ENCODE data around the gene SPI1.

GRCh38 chr11:47391711-47392432 lies 13.5 kb upstream of the SPI1 start:
- TF ChIP-seq, protein P1, sequence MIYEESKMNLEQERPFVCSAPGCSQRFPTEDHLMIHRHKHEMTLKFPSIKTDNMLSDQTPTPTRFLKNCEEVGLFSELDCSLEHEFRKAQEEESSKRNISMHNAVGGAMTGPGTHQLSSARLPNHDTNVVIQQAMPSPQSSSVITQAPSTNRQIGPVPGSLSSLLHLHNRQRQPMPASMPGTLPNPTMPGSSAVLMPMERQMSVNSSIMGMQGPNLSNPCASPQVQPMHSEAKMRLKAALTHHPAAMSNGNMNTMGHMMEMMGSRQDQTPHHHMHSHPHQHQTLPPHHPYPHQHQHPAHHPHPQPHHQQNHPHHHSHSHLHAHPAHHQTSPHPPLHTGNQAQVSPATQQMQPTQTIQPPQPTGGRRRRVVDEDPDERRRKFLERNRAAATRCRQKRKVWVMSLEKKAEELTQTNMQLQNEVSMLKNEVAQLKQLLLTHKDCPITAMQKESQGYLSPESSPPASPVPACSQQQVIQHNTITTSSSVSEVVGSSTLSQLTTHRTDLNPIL (CRISPR knock-in tag; IDR thresholded peaks at IDR 0.05; ENCODE audit: low read depth): no peak
- no peak for TF ChIP-seq TOX (CRISPR knock-in tag; IDR thresholded peaks at IDR 0.05; ENCODE audit: borderline replicate concordance)
- TF ChIP-seq, protein P2, sequence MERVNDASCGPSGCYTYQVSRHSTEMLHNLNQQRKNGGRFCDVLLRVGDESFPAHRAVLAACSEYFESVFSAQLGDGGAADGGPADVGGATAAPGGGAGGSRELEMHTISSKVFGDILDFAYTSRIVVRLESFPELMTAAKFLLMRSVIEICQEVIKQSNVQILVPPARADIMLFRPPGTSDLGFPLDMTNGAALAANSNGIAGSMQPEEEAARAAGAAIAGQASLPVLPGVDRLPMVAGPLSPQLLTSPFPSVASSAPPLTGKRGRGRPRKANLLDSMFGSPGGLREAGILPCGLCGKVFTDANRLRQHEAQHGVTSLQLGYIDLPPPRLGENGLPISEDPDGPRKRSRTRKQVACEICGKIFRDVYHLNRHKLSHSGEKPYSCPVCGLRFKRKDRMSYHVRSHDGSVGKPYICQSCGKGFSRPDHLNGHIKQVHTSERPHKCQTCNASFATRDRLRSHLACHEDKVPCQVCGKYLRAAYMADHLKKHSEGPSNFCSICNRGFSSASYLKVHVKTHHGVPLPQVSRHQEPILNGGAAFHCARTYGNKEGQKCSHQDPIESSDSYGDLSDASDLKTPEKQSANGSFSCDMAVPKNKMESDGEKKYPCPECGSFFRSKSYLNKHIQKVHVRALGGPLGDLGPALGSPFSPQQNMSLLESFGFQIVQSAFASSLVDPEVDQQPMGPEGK (CRISPR knock-in tag; IDR thresholded peaks at IDR 0.05; ENCODE audit: borderline replicate concordance): no peak
- TF ChIP-seq GLIS3 (CRISPR knock-in tag; IDR thresholded peaks at IDR 0.05): no peak
- TF ChIP-seq ESRRG (CRISPR knock-in tag; IDR thresholded peaks at IDR 0.05): no peak
- no peak for TF ChIP-seq POU6F1 (CRISPR knock-in tag; IDR thresholded peaks at IDR 0.05; ENCODE audit: borderline replicate concordance, low read depth)
- TF ChIP-seq BACH2 (CRISPR knock-in tag; IDR thresholded peaks at IDR 0.05; ENCODE audit: borderline replicate concordance): no peak

All from SK-N-SH treated with all-trans-retinoic acid at 6 μM for 48 hours (cell line).